DOHH2 (cell line): Measurements from ENCODE around the gene ALPL.

Experiments used
- CTCF ChIP-seq: fragments of 200-600 bp; sonication (generic); IDR thresholded peaks from one replicate; pipeline ENCODE4 v1.5.1; 2014; ENCODE audit warnings: antibody characterized with exemption, mild to moderate bottlenecking, low read depth, low read length; ENCODE audit not compliant: poor library complexity, severe bottlenecking
- EZH2phosphoT487 ChIP-seq: fragments of 200-600 bp; sonication (generic); IDR thresholded peaks from 2 replicates; pipeline ENCODE4 v1.6.1; 2017; ENCODE audit warnings: borderline replicate concordance, mild to moderate bottlenecking, antibody characterized with exemption, low read length, moderate library complexity, mixed read lengths

- no peak for TF ChIP-seq CTCF
- no peak for TF ChIP-seq EZH2phosphoT487
Observed at GRCh38 chr1:21596174-21596573, 87.0 kb downstream of the ALPL start.
